GM12878 (cell line): ENCODE results near the gene LIMS2. TPM values are rescaled to one million over a fixed set of nuclear protein-coding genes. Genes with fewer than 3 reads are reported as not detected.

Source experiments
- ATAC-seq: fragments of 200-7000 bp; cut with Tn5 transposase; 3 replicates; pipeline ENCODE4 v1.9.1; 2020; ENCODE audit warnings: mild to moderate bottlenecking, moderate library complexity
- BruUV-seq: library from RNA; stranded (reverse); fragments of 400-500 nt; replicated peaks from 2 replicates; lab custom pipeline; 2021; lab: Mats Ljungman, UMichigan
- CTCF ChIA-PET: fragments of 300-600 bp; sonication (Branson Sonifier 250); formaldehyde crosslinking; extraction: SDS; loops from one replicate; lab custom pipeline; 2021; ENCODE audit warnings: inconsistent platforms; lab: Yijun Ruan, JAX
- POLR2A ChIA-PET: fragments of 350-600 bp; formaldehyde crosslinking; extraction: SDS; loops from one replicate; lab custom pipeline; 2021; ENCODE audit warnings: inconsistent platforms; lab: Charles Lee
- RAD21 ChIA-PET: fragments of 300-600 bp; sonication (Branson Sonifier 250); formaldehyde crosslinking; loops from one replicate; lab custom pipeline; 2023; ENCODE audit warnings: antibody characterized with exemption; ENCODE audit not compliant: unreplicated experiment; lab: Charles Lee
- SMC1A ChIA-PET: fragments of 300-600 bp; sonication (Branson Sonifier 250); formaldehyde crosslinking; loops from one replicate; lab custom pipeline; 2023; ENCODE audit not compliant: unreplicated experiment, uncharacterized antibody; lab: Charles Lee
- DNase-seq: peaks from one replicate; pipeline ENCODE4 v3.0.0-alpha.2; 2011; ENCODE audit warnings: low read depth, low spot score
- FAIRE-seq: peaks from 3 replicates; lab custom pipeline; 2011; peaks lifted over from hg19 to GRCh38; lab: Jason Lieb, UNC
- H2AFZ ChIP-seq: 2 replicates; pipeline ENCODE4 v1.6.0; 2011; ENCODE audit warnings: low read depth, low read length, control low read depth; ENCODE audit not compliant: control insufficient read depth
- H3K27ac ChIP-seq: 2 replicates; pipeline ENCODE4 v1.5.1; 2011; ENCODE audit warnings: control low read depth; ENCODE audit not compliant: control insufficient read depth, insufficient read depth
- H3K27me3 ChIP-seq, 2 experiments: replicated peaks in 1 of 2; 2 replicates each; pipeline versions ENCODE4 v1.6.0 to v1.6.1; 2011; ENCODE audit warnings: low read length in 1 of 2; ENCODE audit not compliant: control insufficient read depth in 2 of 2, insufficient read depth in 2 of 2
- H3K36me3 ChIP-seq, 2 experiments: 2 replicates each; pipeline ENCODE4 v1.5.1; 2011; ENCODE audit warnings: low read length in 1 of 2; ENCODE audit not compliant: control insufficient read depth in 2 of 2, insufficient read depth in 2 of 2
- H3K4me1 ChIP-seq: 2 replicates; pipeline ENCODE4 v1.6.1; 2011; ENCODE audit warnings: mild to moderate bottlenecking, low read length, moderate library complexity, mixed read lengths; ENCODE audit not compliant: control insufficient read depth, insufficient read depth
- H3K4me2 ChIP-seq: 2 replicates; pipeline ENCODE4 v1.6.0; 2011; ENCODE audit warnings: control low read depth; ENCODE audit not compliant: control insufficient read depth, insufficient read depth
- H3K4me3 ChIP-seq: fragments of 200-600 bp; sonication (generic); 2 replicates; pipeline ENCODE4 v1.5.1; 2016
- H3K79me2 ChIP-seq: 2 replicates; pipeline ENCODE4 v1.6.0; 2011; ENCODE audit warnings: low read length; ENCODE audit not compliant: control insufficient read depth, insufficient read depth
- H3K9ac ChIP-seq: 2 replicates; pipeline ENCODE4 v1.8.0; 2011; ENCODE audit warnings: low read length, control low read depth, mixed read lengths; ENCODE audit not compliant: control insufficient read depth, insufficient read depth
- H3K9me3 ChIP-seq: replicated peaks from 3 replicates; pipeline ENCODE4 v1.5.1; 2011; ENCODE audit warnings: mild to moderate bottlenecking, low read length; ENCODE audit not compliant: control insufficient read depth, insufficient read depth
- H4K20me1 ChIP-seq: 2 replicates; pipeline ENCODE4 v1.6.0; 2011; ENCODE audit not compliant: control insufficient read depth, insufficient read depth
- DPF2 ChIP-seq: fragments of 450-650 bp; IDR thresholded peaks from 2 replicates; pipeline ENCODE4 v1.6.1; 2017; ENCODE audit warnings: mild to moderate bottlenecking
- NR2C1 ChIP-seq: fragments of 450-650 bp; IDR thresholded peaks from 2 replicates; pipeline ENCODE4 v1.6.1; 2017; ENCODE audit warnings: antibody characterized with exemption, mild to moderate bottlenecking, moderate library complexity
- PKNOX1 ChIP-seq: fragments of 450-650 bp; IDR thresholded peaks from 2 replicates; pipeline ENCODE4 v1.6.1; 2016; ENCODE audit warnings: mild to moderate bottlenecking
- POLR2AphosphoS2 ChIP-seq: IDR thresholded peaks from 2 replicates; pipeline ENCODE4 v1.6.1; 2011; ENCODE audit warnings: low read depth, mild to moderate bottlenecking, low read length, improper control_type of control experiment, moderate library complexity
- RFX5 ChIP-seq: IDR thresholded peaks from 2 replicates; pipeline ENCODE4 v1.6.1; 2011; ENCODE audit warnings: low read depth, low read length, improper control_type of control experiment
- SMAD5 ChIP-seq: IDR thresholded peaks from 2 replicates; pipeline ENCODE4 v1.6.1; 2016; ENCODE audit warnings: antibody characterized with exemption, low read depth
- WGBS: methylation state at CpG from one replicate; pipeline ENCODE4 v1.1.6; 2016; ENCODE audit warnings: low lambda C conversion rate; ENCODE audit not compliant: insufficient replicate concordance, insufficient coverage; ENCODE audit errors: missing lambda C conversion rate; 5-methylcytosine and 5-hydroxymethylcytosine counted together
- in situ Hi-C: fragments of 300-500 bp; cut with MboI; formaldehyde crosslinking; loops from 9 replicates; pipeline ENCODE4 v1.14.3; 2018; ENCODE audit warnings: mixed read lengths
- intact Hi-C: fragments of 100-400 bp; cut with micrococcal nuclease; formaldehyde crosslinking; loops from one replicate; pipeline ENCODE4 v1.14.2; 2022; ENCODE audit not compliant: unreplicated experiment
- polyA plus RNA-seq, 11 experiments: library from polyadenylated mRNA; depleted of rRNA in 4 of 11; unstranded in 6 of 11; stranded (reverse) in 5 of 11; fragments of >200 nt; fragmentation: Nextera tagmentation in 4 of 11; fragmentation: Illumina TruSeq in 1 of 11; extraction: Ambion mirVana in 4 of 11; extraction: Trizol in 1 of 11; gene quantifications; 1 replicate in 1 of 11; 2 replicates in 10 of 11; pipeline versions ENCODE4 v1.2.1 to v1.2.3, GENCODE V29; 2011 to 2016; ENCODE audit warnings: inconsistent platforms in 2 of 11, missing spikeins in 2 of 11, low read depth in 1 of 11
- total RNA-seq, 4 experiments: library from RNA; depleted of rRNA in 3 of 4; stranded (reverse); fragments of >200 nt in 3 of 4; fragmentation: Illumina TruSeq in 1 of 4; extraction: Trizol in 1 of 4; gene quantifications; 2 replicates each; pipeline versions ENCODE4 v1.2.1 to v1.2.3, GENCODE V29; 2013 to 2021

The LIMS2 gene
- total and polyA plus RNA-seq, 10 of the 15 experiments (the other 5 are each of a cell fraction or from before 2014, with no cell fraction given): 0.06 to 0.81 (median 0.16) TPM; not detected in 2

- TF ChIP-seq SMAD5 (no peak), RFX5 (no peak), PKNOX1 (no peak)
Measured at GRCh38 chr2:127641846-127642507, 33.4 kb downstream of the LIMS2 start (continued).

- Histone ChIP-seq H4K20me1 (no peaks in the 10 kb centered on the region), H3K27ac (no peak overlapping the region), H3K9me3 (no peaks in the 10 kb centered on the region), H3K36me3 (no peaks in the 10 kb centered on the region), H3K9ac (no peak overlapping the region), H3K4me3 (no peak overlapping the region), H3K4me2 (no peak overlapping the region), H3K27me3 (no peaks in the 10 kb centered on the region), H3K79me2 (no peaks in the 10 kb centered on the region), H2AFZ (no peak overlapping the region), H3K4me1 (no peaks in the 10 kb centered on the region)
- no peak for DNase-seq
- intact Hi-C loops: no loop called here
- ATAC-seq: no peak
- ChIA-PET CTCF (interaction anchor here (0.6 to 1.9 kb wide), 5 partner anchors 9 to 616 kb away, joined by 3 to 12 read pairs (median 7); no protein-coding TSS in a partner anchor), SMC1A (no interaction called here), RAD21 (no interaction called here), POLR2A (interaction anchor here (0.7 kb wide), 1 partner anchor 60 kb away, joined by 3 read pairs; the partner anchor contains the start of gene SFT2D3)
- in situ Hi-C loops: no loop called here
- FAIRE-seq: no peak
- TF ChIP-seq DPF2 (no peak), NR2C1 (no peak), POLR2AphosphoS2 (no peak)
- WGBS: 68% methylated on average over 6 of the region's 6 CpGs
- BruUV-seq: no TSS peak
Measured at GRCh38 chr2:127641133-127641532, 34.2 kb downstream of the LIMS2 start.
